Neural progenitor cell (in vitro differentiated cells): ENCODE data around the gene KRT77.

Source experiments
- EZH2 ChIP-seq: fragments of 200-600 bp; sonication (generic); IDR thresholded peaks from 2 replicates; pipeline ENCODE4 v1.6.1; 2017; ENCODE audit warnings: antibody characterized with exemption, mild to moderate bottlenecking, moderate library complexity
- EZH2phosphoT487 ChIP-seq: fragments of 200-600 bp; sonication (generic); IDR thresholded peaks from 2 replicates; pipeline ENCODE4 v1.6.1; 2017; ENCODE audit warnings: antibody characterized with exemption
- TF ChIP-seq, protein P1 (sequence below): fragments of 200-600 bp; sonication (generic); IDR thresholded peaks from 2 replicates; pipeline ENCODE4 v1.5.1; 2017; ENCODE audit warnings: antibody characterized with exemption, mild to moderate bottlenecking

- TF ChIP-seq, protein P1, sequence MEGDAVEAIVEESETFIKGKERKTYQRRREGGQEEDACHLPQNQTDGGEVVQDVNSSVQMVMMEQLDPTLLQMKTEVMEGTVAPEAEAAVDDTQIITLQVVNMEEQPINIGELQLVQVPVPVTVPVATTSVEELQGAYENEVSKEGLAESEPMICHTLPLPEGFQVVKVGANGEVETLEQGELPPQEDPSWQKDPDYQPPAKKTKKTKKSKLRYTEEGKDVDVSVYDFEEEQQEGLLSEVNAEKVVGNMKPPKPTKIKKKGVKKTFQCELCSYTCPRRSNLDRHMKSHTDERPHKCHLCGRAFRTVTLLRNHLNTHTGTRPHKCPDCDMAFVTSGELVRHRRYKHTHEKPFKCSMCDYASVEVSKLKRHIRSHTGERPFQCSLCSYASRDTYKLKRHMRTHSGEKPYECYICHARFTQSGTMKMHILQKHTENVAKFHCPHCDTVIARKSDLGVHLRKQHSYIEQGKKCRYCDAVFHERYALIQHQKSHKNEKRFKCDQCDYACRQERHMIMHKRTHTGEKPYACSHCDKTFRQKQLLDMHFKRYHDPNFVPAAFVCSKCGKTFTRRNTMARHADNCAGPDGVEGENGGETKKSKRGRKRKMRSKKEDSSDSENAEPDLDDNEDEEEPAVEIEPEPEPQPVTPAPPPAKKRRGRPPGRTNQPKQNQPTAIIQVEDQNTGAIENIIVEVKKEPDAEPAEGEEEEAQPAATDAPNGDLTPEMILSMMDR, result no peak
- TF ChIP-seq EZH2 (no peak), EZH2phosphoT487 (no peak)
Measured at GRCh38 chr12:52729147-52729546, 25.8 kb upstream of the KRT77 start.
